ENCODE data around the gene ATF3.

- TF ChIP-seq, protein P1, sequence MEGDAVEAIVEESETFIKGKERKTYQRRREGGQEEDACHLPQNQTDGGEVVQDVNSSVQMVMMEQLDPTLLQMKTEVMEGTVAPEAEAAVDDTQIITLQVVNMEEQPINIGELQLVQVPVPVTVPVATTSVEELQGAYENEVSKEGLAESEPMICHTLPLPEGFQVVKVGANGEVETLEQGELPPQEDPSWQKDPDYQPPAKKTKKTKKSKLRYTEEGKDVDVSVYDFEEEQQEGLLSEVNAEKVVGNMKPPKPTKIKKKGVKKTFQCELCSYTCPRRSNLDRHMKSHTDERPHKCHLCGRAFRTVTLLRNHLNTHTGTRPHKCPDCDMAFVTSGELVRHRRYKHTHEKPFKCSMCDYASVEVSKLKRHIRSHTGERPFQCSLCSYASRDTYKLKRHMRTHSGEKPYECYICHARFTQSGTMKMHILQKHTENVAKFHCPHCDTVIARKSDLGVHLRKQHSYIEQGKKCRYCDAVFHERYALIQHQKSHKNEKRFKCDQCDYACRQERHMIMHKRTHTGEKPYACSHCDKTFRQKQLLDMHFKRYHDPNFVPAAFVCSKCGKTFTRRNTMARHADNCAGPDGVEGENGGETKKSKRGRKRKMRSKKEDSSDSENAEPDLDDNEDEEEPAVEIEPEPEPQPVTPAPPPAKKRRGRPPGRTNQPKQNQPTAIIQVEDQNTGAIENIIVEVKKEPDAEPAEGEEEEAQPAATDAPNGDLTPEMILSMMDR (conservative IDR thresholded peaks at IDR 0.05 in 1 of 2, IDR thresholded peaks at IDR 0.05 in 1 of 2; ENCODE audit: low read depth in 1 of 2, low read length in 2 of 2), result no peak
- TF ChIP-seq EZH2 (IDR thresholded peaks at IDR 0.05; ENCODE audit: low read length, missing control alignments), result no peak
Measured at GRCh38 chr1:212637902-212638301, 29.3 kb downstream of the ATF3 start.
